T-helper 1 cell treated with Interleukin-12 subunit alpha and Interleukin-12 subunit beta and Interleukin-4 antibody, amounts not matched to agents 30 ng/mL and 1 ng/mL, for 36 hours (primary cell): Measurements from ENCODE around the gene ARAP1. TPM values are rescaled to one million over a fixed set of nuclear protein-coding genes. Genes with fewer than 3 reads are reported as not detected.

Source experiments
- intact Hi-C: fragments of 100-400 bp; cut with micrococcal nuclease; formaldehyde crosslinking; loops from one replicate; pipeline ENCODE4 v1.15.1; 2024
- total RNA-seq: library from RNA; stranded (reverse); gene quantifications from 2 replicates; pipeline ENCODE4 v1.2.3, GENCODE V29; 2022

The ARAP1 gene
- total RNA-seq, 1 donor from 2014 or later, result 111 TPM

- intact Hi-C loops, result no loop called here
Measured at GRCh38 chr11:72744474-72744873, 7.7 kb downstream of the ARAP1 start.

DNA sequence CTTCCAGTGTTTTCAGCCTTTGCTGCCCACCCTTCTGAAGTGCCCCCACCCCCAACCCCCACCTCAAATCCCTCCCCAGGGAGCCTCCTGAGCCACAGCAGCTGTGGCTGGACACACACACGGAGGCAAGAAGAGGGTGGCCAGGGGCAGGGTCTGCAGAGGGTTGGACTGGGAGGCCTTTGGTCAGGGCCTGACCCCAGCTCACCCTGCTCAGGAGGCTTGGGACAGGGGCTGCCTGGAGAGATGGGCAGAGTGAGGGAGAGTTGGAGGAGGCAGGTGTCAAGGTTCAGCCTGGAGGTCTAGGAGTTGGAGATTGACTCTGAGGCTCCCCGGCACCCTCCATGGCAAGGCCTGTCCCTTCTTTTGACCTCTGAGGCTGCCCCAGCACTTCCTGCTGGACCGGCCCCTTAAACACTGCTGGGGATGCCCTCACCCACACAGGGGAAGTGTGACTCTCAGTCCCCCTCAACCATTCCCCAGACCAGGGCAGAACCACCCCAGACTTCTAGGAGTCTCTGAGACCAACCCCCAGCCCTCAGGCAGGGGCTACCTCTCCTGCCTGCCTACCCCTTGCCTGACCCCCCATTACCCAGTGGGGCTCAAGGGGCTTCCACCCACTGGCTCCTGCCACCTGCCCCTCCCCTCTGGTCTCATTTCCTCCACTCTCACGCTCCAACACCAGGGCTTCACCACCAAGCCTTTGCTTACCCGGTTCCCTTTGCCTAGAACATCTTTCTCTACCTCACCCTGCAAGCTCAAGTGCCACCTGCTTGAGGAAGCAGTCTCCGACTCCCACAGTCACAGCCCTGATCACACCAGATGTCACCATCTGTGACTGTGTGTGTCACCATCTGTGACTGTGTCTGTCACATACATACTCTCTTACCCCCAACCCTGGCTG, 8.6 kb downstream of the ARAP1 start:
- intact Hi-C loops, result no loop called here

- intact Hi-C loops, result no loop called here
Measured at GRCh38 chr11:72742513-72743320, 9.5 kb downstream of the ARAP1 start.

DNA sequence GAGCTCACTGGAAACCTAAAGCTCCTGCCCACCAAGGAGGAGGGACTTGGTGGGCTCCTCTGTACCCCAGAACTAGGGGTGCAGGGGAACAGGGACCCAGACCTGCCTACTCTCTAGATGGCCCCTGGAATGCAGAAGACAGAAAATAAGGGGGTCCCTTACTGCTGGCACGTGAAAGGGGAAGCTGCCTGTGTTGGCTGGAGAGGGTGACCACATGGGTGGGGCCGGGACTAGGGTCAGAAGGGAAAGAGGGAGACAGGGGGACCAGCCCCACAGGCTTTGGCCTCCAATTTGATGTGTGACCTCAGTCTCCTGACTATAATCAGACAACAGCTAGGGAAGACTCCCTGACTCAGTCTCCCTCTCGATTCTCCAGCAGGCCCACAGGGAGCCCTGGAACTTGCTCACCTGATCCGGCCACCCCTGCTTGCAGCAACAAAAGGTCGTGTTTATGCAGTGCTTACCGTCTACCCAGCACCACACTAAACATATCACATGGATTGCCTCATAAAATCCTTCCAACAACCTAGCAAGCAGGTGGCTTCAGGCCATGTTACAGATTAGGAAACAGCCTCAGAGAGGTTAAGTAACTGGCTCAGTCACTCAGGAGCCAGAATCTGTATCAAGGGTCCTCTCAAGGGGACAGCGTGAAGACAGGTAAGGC, 10.2 kb downstream of the ARAP1 start:
- intact Hi-C loops, result no loop called here

DNA sequence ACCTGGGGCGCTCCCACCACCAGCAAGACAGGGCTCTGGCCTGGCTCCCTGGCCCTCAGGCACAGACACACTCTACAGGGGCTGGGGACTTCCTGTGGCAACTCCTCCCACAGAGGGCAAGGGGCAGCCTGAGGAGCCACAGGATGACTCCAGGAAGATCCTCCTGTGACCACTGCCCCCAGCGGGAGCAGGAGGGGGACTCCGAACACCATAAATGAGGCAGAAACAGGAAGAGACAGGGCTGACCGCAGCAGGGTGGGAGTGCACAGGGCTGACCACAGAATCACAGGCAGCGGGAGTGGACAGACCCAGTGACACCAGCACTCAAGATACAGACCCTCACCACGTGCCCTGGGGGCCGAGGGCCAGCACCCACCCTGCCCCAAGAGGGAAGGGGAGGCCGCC, 10.8 kb downstream of the ARAP1 start:
- intact Hi-C loops, result no loop called here

DNA sequence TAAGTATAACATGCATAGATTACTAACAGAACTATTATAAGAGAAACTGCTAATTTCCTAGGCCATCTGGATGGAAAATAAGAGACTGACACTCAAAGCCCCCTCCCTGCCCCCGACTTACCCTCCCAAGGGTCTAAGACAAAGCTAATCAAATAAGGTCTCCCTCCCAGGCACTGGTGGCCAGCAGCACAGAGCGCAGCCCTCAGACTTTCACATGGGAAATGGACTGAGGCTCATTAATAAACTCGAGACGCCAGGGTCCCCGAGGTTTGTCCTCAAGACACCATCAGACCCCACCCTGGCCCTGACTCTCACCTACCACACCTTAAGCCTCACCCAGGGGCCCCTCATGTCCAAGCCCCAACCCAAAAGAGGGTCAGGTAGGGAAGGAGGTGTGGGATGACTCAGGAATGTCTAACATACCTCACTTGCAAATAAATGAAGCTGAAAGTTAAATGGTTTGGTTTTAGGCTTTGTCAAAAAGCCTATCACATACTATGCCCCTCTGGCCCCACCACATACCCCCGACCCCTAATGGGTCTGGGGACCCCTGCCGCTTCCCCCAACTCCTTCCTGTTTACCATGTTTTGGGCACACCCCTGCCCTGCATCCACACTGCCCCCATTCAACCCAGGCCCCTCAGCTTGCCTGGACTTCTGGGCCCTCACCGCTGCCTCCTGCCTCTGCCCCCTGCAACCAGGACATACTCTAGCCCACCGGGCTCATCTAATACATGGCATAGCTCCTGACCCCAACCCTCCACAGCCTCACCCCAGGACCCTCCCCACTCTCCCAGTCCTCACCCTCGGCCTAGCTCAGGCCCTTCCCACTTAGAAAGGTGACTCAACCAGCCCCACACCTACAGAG, 11.4 kb downstream of the ARAP1 start:
- intact Hi-C loops, result no loop called here

DNA sequence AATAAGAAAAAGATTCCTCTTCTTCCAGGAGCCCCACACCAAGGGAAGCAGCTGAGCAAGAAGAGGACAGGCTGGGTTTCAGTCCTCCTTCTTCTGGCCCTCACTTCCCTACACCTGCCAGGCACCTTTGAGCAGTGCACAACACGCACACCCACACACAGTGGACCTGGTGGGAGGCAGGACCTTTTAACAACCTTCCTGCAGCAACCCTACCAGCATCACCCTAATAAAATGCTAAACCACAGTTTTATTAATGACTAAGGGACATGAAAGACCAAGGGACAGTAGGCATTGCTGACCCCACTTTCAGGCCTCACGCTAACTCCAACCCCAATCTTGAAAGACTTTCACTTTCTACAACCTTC, 12.2 kb downstream of the ARAP1 start:
- intact Hi-C loops, result no loop called here

GRCh38 chr11:72739240-72740059, 12.8 kb downstream of the ARAP1 start:
- intact Hi-C loops, result loop anchor here (5.0 kb wide), 1 partner anchor 403 kb away; the partner anchor contains the start of gene FCHSD2

DNA sequence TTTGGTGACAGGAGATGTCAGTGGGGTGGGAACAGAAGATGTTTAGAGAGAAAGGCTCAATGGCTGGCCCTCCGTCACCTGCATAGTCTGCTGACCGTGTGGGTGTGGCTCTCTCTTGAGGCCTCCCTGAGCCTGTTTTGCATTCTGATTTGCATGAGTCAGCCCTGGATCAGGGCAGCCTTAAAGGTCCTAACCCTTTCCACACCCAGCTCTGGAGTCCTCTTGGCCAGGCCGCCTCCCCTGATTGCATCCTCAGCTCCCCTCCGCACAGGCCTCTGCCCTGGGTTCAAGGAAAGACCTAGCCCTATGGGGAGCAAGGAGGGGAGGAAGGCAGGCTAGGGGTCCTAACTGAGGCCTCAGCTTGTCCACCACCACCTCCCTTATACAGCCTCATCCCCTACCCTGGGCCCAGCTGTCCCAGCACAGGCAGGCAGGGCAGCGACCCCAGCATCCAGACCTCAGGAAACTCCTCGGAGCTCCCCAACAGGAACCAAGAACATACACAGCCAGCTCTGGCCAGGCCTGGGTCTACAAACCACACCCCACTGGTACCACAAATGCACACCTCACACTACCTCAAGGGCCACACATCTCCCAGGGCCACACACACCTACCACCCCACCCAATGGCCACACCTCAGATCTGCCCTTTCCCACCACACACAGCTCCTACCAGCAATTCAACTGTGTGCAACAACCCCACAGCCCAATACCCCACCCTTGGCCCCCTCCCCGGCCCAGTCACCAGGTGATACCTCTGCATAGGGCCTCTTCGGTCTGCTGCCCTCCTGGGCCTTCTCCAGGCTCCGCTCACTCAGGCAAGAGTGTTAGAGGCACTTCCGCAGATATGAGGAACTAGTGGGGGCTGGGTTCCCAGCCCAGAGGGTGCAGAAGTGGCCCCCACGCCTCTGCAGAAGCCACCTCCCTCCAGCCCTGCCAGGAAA, 13.7 kb downstream of the ARAP1 start:
- intact Hi-C loops, result loop anchor here (5.0 kb wide), 1 partner anchor 404 kb away; the partner anchor contains the start of gene FCHSD2

DNA sequence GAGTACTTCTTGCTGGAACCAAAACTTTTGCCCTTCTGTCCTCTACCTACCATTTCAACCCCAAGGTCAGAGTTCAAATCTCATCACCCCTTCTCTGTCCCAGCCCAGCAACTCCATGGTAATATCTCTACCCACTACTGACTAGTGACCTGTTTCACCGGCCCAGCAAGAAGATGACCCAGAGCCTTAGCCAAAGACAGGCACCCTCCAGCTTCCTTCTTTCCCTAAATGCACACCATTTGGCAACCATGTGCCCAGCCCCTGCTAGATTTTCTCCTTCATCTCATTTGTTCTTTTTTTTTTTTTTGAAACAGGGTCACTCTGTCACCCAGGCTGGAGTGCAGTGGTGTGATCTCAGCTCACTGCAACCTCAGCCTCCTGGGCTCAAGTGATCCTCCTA, 14.9 kb downstream of the ARAP1 start:
- intact Hi-C loops, result loop anchor here (5.0 kb wide), 1 partner anchor 405 kb away; the partner anchor contains the start of gene FCHSD2

DNA sequence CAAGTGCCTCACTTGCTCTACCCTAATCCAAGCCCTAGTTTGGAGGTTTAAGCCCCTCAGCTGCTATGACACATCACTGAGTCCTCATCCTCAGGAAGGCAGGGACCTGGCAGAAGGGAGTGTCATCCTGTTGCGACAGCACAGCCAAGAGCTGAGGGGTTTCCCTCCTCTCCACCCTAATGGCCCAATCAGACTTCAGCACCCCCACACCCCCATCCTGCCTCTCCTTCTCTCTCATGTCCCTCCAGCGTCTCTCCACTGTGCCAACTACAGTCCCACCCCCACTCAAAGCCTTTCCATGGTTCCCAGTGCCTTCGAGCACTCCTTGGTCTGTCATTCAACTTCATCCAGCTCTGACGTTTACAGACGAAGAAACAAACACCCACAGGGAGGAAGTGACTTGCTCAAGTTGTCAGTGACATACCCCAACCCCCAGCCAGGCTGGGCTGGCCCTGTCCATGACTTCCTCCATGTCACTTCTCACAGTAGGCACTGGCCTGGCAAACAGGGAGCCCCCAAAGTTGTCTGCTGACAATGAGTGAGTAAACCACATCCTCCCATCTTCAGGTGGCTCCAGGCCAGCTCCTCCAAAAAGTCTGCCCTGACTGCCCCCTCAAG, 15.6 kb downstream of the ARAP1 start:
- intact Hi-C loops, result loop anchor here (1.0 to 5.0 kb wide), 5 partner anchors 14 to 406 kb away; partner anchors contain the start of genes ARAP1 and FCHSD2

DNA sequence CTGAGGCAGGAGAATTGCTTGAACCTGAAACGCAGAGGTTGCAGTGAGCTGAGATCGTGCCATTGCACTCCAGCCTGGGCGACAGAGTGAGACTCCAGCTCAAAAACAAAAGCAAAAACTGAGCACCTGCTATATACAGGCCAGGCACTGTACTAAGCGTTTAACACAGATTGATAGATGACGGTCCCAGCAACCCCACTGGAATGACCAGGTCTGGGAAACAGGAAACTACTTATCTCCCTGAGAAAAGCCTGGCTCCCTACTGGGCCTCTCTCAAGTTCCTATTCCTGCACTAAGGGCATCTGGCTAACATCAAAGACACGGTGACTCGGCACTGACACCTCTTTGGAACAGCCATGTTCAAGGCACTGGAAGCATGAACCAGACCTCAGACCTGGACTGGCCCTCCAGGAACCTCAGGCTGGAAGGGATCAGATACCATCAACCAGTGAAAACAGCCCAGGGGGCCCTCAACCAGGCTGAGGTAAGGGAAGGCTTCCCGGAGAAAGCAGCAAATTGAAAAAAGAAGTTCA, 16.6 kb downstream of the ARAP1 start:
- intact Hi-C loops, result loop anchor here (1.0 to 5.0 kb wide), 5 partner anchors 13 to 407 kb away; partner anchors contain the start of genes ARAP1 and FCHSD2

DNA sequence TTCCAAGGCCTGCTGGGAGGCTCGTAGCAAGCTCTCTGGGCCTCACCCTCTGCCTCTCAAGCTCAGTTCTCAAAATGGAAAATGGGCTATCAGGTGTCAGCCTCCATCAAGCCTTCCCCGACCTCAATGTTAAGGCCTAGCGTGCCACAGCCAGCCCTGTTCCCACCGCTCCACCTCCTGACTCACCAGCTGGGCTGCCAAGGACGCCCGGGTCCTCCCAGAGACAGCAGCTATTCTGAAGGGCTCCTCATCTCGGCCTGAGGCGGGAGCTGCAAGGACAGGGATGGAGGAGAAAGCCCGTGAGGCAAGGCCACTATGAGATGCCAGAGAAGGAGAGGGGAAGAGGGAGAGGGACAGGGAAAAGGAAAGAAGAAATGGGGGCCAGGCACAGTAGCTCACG, 19.9 kb downstream of the ARAP1 start:
- intact Hi-C loops, result no loop called here

- intact Hi-C loops, result no loop called here
Measured at GRCh38 chr11:72730737-72731136, 21.5 kb downstream of the ARAP1 start.

GRCh38 chr11:72730243-72730642, 22.0 kb downstream of the ARAP1 start:
- intact Hi-C loops, result no loop called here

DNA sequence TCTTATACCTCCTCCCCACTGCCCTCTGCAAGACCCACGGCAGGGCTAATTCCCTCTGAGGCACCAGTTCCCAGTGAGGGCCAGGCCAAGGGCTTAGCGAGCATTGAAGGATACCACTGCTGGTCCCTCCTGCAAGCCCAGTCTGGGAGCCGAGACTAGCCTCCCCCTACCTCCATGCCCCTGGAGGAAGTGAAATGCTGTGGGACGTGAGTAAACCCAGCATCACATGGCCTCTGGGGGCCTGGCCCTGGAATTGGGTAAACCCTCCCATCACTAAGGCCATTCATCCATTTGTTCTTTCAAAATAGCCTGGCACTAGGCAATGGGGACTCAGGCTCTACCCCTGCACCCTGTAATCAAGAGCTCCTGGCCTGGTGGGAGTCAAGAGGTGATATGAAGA, 24.7 kb downstream of the ARAP1 start:
- intact Hi-C loops, result loop anchor here (10.0 kb wide), 1 partner anchor 1147 kb away; the partner anchor contains the start of genes COA4 and PAAF1
